NCI-H526 treated with DMSO at 0.1 percent for 48 hours (cell line): Measurements from ENCODE around the gene STRIP1.
A peak's percentile ranks its signal among the peaks of the same experiment; 100 is the strongest.

Source experiments
- DNase-seq: peaks from one replicate; lab custom pipeline; 2025; lab: John Stamatoyannopoulos, UW

STRIP1 gene, protein sequence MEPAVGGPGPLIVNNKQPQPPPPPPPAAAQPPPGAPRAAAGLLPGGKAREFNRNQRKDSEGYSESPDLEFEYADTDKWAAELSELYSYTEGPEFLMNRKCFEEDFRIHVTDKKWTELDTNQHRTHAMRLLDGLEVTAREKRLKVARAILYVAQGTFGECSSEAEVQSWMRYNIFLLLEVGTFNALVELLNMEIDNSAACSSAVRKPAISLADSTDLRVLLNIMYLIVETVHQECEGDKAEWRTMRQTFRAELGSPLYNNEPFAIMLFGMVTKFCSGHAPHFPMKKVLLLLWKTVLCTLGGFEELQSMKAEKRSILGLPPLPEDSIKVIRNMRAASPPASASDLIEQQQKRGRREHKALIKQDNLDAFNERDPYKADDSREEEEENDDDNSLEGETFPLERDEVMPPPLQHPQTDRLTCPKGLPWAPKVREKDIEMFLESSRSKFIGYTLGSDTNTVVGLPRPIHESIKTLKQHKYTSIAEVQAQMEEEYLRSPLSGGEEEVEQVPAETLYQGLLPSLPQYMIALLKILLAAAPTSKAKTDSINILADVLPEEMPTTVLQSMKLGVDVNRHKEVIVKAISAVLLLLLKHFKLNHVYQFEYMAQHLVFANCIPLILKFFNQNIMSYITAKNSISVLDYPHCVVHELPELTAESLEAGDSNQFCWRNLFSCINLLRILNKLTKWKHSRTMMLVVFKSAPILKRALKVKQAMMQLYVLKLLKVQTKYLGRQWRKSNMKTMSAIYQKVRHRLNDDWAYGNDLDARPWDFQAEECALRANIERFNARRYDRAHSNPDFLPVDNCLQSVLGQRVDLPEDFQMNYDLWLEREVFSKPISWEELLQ

DNA sequence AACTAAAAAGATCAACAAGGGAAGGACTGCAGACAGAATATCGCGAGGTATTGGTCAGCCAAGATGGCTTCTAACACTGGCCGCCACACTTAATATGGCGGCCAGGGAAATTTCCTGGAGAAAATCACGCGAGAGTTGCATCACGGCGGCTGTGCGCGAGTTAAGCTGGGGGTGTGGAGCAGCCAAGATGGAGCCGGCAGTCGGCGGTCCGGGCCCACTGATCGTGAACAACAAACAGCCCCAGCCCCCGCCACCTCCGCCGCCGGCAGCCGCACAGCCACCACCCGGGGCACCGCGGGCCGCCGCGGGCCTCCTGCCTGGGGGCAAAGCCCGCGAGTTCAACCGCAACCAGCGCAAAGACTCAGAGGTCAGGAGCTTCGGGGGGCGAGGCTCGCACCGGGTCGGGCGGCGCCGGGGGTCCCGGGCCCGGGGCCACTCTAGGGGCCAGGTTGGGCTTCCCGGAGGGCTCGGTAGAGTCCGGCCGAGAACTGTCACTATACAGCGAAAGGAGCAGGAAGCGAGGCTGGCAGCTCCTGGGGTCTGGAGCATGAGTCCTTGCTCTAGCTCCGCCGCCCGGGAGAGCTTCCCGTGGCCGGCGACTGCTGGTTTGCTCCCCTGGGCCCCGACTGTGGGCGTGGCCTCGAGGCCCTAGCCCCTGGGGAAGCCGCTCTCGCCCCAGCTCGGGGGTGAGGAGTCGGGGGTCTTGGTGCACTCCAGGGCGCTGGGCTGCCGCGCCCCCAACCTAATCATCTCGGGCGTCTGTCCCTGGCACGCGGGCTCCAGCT is at the start of gene STRIP1:
Gene STRIP1, plus strand, starts transcription at position 174 of the 785 bp plus-strand sequence. Its CDS starts 14 bp downstream, at position 188.
- peak; percentile 95 for DNase-seq

DNA sequence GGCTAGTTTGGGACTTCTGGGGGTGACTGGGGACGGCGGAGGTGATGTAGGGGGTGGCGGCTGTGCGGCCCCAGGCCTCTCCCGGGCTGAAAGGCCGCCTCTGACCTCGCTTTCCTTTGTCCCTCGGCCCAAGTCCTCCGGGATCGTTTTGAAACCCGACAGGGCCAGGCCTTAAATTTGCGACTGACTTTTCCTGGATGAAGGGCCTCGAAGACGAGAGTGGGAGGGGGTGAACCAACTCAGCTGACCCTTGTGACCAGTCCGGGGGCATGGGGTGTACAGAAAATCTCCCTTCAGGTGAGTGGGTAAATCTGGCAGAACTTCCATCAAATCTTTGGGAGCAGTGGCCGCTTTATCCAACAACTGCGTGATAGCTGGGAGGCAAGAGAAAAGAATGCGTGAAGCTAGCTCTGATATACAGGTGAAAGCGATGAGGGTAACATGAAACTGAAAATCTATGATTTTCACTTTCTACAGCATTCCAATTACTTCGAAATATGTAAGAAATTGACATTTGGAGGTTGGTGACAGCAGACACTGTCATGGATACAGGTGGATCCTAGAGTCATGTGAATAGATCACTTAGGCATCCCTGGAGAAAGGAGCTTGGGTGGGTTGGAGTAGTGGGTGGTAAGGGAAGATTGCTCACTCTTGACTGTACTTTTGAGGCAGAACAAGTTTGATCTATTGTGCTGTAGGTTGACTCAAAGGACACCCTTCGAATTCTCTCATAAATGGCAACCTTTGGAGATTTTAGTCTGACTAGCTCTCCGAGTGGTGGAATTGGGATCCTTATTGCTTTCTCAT is 49.0 kb upstream of the STRIP1 start:
- no peak for DNase-seq

DNA sequence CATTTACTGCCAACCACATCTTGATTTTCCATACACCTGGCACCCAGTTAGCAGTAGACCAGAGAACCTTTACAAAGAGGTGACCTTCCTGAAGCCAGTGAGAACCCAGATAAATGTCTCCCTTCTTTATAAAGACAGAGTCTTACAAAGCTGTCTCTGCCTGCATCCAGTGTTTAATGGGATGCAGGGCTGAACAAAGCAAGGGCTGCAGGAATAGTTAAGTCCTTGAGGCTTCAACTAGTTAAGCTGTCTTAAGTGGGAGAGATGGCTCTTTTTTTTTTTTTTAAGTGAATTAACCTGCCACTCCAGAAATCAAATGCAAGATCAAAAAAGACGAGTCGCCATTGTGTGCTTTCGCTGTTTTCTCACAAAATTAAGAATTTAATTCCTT is 48.4 kb upstream of the STRIP1 start:
- DNase-seq: no peak

DNA sequence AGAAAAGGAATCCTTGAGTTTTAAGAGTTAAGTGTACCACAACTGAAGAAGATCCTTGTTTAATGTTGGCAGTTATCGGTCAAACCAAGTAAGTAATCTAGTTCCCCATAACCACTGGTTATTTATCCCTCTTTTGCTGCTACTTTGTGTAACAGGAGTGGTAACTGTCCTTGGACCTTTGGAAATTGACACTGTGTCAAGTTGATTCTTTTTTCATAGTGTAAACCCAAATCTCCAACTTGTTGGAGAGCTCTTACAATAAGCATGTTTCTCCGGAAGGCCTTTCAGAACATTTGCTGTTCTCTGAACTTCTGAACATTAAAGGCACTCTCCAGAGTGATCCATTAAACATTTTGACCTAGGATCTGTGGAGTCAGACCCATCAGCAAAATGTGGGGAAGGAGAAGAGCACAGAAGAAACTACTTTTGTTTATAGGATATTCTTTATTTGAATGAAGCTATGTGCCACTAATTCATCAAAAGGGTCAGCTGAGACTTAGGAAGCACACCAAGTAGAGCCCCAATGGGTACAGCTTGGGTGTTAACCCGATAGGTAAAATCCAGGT is 46.0 kb upstream of the STRIP1 start:
- no peak for DNase-seq

DNA sequence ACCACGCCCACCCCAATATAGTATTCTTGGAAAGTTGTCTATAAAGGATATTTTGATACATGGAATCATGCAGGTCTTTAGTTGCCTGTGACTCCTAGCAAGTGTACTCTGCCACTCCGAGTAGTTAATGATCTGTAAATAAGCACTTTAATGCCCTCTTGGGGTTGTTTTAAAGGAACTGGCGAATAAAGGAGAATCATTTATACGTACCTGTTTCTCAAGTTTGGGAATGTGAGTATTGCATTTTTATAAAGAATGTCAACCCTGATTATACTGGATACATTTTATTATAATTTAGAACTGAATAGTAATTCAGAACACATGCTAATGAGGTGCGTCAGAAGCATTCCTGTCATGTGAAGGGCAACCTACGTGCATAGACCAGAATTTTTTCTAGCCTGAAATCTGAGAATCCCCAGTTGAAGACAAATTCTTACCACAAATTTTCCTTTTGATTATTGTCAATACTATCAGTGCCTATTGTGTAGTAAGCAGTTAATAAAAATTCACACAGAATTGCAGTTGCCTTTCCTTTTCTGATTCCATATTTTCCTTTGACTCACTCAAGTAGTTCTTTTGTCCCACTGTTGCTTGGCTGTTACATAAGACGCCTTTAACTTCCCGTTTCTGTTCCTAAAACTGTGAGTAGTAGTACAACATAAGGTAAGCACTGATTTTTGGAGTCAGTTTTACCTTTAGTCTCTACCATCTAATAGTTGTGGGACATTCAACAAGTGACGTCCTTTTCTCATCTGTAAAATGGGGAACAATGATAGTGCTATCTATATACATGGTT is 44.7 kb upstream of the STRIP1 start:
- no peak for DNase-seq

DNA sequence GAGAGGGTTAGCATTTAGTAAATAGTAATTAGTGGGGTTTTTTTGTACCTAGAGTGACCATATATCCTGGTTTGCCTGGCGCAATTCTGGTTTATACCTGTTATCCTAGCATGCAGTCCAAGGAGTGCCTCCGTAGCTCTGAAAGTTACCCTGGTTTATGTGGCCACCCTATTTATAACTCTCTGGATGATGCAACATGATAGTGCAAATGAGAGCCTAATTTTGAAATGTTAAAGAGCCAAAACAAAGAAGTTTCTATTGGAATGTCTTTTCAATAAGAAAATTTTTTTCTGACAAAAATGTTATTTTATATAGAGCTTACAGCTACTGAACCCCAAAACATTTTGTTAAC is 44.1 kb upstream of the STRIP1 start:
- DNase-seq: no peak

DNA sequence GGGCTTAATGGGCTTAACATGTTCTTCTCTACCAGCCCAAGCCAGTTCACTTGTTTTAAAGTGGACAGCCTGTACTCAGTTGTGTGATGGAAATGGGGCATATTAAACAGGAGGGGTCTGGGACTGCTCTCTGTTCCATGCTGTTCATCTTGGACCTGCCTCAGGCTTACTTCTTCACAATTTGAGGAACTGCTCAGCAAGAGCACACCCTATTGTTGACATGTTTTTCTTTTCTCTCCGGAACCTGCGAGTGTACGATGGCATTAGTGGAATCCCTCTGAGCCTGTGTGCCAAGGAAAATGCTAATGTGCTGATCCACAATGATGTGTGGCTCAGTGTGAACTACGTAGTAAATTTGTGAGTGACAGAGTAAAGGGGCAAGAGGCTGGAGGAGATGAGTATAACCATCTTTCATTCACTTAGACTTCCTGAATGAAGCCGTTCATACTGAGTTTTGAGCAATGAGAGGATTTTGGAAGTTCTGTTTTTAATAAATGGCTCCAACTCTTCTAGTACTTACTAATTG is 43.0 kb upstream of the STRIP1 start:
- DNase-seq: no peak

DNA sequence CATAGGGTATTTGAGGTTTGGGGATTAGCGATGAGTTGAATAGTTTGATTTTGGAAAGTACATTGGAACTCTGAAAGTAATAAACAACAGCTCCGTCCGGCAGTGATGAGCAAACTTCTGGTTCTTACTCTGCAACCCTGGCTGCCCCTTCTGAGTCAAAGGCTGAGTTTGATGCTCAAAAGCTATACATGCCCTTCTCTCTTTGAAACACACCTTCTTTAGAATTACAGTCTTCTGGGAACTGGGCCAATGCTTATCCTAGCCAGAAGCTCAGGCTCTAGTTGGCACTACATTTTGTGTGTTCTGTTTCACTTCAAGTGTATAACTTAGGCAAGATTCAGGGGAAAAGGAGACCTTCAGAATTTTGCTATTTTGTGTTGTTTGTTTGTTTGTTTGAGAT is 40.5 kb upstream of the STRIP1 start:
- no peak for DNase-seq

DNA sequence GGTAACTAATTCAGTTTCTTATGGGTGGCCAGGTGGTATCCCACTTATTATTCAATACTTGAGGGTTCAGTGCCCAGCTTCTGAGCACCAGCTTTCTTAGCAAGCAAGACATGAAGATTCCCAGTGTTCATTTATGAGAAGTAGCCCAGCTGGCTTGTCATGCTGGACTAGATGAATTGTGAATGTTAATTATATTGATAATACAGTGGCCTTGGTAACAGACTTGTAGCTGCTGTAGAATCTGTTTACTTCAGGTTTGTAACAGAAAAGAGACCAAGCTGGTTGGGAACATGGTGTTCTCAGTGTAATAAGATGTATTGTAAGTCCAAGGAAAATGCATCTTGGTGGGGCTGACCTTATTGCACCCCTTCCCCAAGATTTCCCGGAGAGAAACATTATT is 39.8 kb upstream of the STRIP1 start:
- no peak for DNase-seq

DNA sequence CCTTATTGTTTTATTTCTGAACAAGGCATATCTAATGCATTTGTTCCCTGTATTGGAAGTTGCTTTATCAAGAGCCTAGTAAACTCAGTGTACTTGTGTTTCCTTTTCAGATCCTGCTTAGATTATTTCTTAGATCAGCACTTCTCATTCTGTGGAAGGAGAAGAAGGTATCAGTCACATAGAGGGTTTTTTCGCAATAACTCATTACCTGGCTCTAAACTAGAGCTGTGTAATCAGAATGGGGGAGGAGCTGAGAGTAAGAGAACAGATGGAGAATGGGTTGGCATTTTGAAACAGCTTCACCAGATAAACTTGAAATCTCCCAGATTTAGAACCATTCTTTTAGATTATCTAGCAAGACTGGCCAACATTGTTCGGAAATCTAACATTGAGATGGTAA is 38.9 kb upstream of the STRIP1 start:
- DNase-seq: no peak

DNA sequence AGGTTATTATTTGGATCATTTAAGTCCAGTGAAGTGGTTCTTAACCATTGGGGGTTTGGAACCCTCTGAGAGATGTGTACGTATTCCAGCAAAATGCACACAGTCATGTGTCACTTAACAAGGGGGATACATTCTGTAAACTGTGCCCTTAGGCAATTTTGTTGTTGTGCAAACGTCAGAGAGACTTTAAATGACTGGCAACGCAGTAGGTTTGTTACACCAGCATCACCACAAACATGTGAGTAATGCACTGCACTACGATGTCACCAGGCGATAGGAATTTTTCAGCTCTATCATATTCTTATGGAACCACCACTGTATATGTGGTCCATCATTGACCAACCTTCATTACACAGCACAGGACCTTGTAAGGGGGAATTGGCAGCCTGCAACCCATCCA is 37.9 kb upstream of the STRIP1 start:
- DNase-seq: no peak

DNA sequence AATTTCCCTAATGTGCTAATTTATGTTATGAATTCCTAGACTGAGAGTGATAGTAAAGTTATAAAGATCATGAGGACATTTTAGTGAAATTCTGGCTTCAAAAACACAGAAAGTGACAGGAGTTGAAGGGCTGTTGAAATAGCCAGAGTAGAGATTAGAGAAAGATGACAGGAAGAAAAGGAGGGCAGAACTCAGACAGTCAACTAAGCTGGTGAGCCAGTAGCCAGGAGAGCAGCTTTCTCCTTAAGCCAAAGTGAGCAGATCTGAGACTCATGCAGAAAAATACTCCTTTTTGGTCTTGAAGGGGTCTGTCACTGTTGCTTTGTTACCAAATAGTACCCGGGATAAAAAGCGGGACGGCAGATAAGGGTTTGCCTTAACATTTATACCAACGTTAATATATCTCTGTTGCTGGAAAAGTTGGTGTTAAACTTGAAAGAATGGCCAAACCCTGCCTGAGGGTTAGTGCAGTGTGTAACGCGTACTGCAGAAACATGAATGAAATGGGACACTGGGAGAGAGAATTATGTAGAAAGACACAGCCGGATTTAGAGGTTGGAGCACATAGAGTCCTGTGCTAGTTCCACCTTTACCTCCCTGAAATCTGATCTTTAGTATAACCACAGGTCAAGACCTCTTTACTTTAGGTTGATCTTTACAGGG is 37.1 kb upstream of the STRIP1 start:
- no peak for DNase-seq

DNA sequence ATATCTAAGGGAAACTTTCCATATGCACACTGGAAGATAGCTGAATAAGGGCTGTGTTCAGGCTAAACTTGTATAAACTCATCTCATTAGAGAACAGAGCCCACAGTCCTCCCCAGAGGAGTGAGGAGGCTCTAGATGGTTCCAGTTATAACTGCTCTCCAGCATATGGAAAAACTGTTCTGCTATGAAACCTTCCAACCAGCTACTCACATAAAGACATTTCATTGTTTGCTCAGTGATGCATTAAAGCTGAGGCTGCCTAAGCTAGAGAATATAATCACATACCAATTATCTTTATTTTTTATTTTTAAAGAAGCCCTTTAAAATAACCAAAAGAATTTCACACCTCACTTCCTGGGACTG is 36.6 kb upstream of the STRIP1 start:
- DNase-seq: no peak

DNA sequence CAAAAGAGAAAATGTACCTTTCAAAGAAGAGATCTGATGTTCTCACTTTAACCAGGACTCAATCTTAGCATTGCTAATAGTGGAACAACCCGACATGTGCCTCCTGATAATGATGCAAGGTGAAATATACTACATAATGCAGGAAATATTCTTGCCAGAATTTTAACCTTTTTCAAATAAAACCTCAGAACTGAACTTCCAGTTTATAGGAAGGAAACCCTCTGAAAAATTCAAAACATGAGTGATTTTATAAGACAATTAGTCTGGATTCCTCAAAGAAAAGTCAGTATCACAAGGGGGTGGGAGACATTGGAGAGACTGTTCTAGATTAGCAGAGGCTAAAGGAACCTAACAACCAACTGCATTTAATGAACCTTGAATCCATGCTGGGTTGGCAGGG is 31.7 kb upstream of the STRIP1 start:
- DNase-seq: no peak

DNA sequence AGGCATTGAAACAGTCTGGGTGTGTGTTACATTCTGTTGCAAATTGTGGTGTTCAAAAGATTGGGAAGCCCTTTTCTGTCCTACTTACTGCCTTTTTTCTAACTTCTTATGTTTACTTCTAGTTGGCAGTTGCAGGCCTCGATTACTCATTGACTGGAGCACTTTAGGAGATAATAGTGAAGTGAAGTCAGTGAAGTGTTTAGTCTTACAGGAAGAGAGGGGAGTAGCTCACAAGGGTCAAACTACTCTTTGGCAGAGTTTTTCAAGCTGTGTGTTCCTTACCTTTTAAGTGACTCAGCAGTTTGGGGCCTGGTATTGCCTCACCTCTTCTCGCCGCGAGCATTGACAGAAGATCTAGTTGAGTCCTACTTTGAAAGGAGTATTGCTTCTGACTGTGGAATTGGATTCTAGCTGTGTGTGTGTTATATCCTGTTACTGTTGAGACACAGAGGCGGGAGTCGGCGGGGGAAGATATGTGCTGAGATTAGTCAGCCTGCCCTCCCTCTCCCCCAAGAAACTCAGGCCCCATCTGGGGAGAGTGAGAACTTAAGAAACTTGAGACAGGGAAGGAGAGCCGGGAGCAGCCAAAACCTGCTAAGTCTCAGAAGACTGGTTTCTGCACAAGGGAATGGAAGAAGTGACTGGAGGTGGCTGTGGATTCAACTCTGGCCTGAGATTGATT is 30.5 kb upstream of the STRIP1 start:
- DNase-seq: no peak

DNA sequence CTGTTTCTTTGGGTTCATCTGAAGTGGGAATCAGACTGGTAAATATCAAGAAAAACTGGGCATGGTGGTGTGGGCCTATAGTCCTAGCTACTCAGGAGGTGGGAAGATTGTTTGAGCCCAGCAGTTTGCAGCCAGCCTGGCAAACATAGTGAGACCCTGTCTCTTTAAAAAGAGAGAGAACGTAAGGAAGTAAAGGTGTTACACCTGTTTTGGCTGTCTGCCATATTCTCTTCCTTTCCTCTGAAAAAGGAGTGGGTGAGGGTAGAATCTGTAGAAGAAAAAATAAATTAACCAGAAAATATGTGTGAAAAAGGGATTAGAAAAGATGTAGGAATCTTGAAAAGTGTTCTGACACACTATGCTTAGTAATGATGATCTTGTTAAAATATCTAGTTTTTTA is 29.8 kb upstream of the STRIP1 start:
- DNase-seq: no peak

DNA sequence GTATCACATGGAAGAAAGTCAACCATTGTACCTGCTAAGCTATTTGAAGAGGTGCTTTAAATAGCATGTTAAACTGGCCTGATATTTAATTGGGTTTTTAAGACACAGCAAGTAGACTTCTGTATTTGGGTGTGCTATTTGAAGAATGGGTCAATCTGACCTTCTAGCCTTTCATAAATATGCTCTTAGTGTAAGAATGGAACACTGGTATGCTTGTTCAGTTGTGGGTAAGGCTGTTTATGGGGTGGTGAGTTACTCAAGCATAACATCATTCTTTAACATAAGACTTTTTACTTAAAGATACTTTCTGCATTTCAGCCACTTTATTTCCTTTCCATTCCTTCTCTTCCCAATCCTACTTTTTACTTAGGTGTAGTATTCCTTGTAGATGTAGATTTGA is 28.5 kb upstream of the STRIP1 start:
- no peak for DNase-seq

DNA sequence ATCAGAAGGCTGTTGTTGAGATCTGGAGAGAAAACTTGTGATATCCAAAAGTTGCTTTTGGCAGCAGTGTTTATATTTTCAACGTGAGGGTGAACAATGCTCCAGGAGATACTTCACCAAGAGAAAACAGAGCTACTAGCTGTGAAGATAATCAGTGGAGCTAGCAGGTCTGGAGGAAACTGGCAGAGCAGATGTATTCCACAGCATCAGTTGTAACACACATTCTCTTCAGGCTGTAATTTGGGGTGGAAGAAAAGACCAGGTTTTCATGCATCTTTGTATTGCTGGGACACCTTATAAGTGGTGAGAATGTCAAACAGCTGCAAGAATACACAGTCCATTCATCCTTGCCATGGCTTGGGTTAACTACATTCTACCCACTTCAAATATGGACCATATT is 27.9 kb upstream of the STRIP1 start:
- DNase-seq: no peak
